GM23338 (cell line): Measurements from ENCODE around the gene SLC30A3. TPM values are rescaled to one million over a fixed set of nuclear protein-coding genes. Genes with fewer than 3 reads are reported as not detected.

Source experiments
- ATAC-seq: fragments of 200-7000 bp; cut with Tn5 transposase; 3 replicates; pipeline ENCODE4 v1.9.1; 2020
- DNase-seq: peaks from one replicate; pipeline ENCODE4 v3.0.0-alpha.2; 2015; ENCODE audit warnings: low spot score
- H2AFZ ChIP-seq: fragments of 200-600 bp; sonication (generic); 2 replicates; pipeline ENCODE4 v1.8.0; 2016; ENCODE audit warnings: antibody characterized with exemption, mild to moderate bottlenecking, moderate library complexity
- H3F3A ChIP-seq: fragments of 200-600 bp; sonication (generic); replicated peaks from 2 replicates; pipeline ENCODE4 v1.8.0; 2017; ENCODE audit warnings: antibody characterized with exemption, mixed run types, low read depth
- H3K27ac ChIP-seq: fragments of 200-600 bp; sonication (generic); 2 replicates; pipeline ENCODE4 v1.6.1; 2016; ENCODE audit warnings: low read depth
- H3K27me3 ChIP-seq: fragments of 200-600 bp; sonication (generic); 2 replicates; pipeline ENCODE4 v1.8.0; 2016; ENCODE audit warnings: mild to moderate bottlenecking, mixed run types, moderate library complexity; ENCODE audit not compliant: insufficient read depth
- H3K36me3 ChIP-seq: fragments of 200-600 bp; sonication (generic); 2 replicates; pipeline ENCODE4 v1.8.0; 2016; ENCODE audit warnings: mild to moderate bottlenecking; ENCODE audit not compliant: insufficient read depth
- H3K4me1 ChIP-seq: fragments of 200-600 bp; sonication (generic); 2 replicates; pipeline ENCODE4 v1.8.0; 2016; ENCODE audit warnings: mild to moderate bottlenecking, moderate library complexity; ENCODE audit not compliant: insufficient read depth
- H3K4me2 ChIP-seq: fragments of 200-600 bp; sonication (generic); 2 replicates; pipeline ENCODE4 v1.7.1; 2017; ENCODE audit warnings: mixed run types
- H3K4me3 ChIP-seq: fragments of 200-600 bp; sonication (generic); 2 replicates; pipeline ENCODE4 v1.6.1; 2016; ENCODE audit warnings: mixed run types
- H3K79me2 ChIP-seq: fragments of 200-600 bp; sonication (generic); replicated peaks from 2 replicates; pipeline ENCODE4 v1.8.0; 2017; ENCODE audit warnings: mild to moderate bottlenecking; ENCODE audit not compliant: insufficient read depth
- H3K9me2 ChIP-seq: fragments of 200-600 bp; sonication (generic); 2 replicates; pipeline ENCODE4 v1.8.0; 2017; ENCODE audit not compliant: insufficient read depth
- H4K20me1 ChIP-seq: fragments of 200-600 bp; sonication (generic); replicated peaks from 2 replicates; pipeline ENCODE4 v1.8.0; 2017; ENCODE audit warnings: mild to moderate bottlenecking; ENCODE audit not compliant: insufficient read depth
- H3K27ac Mint-ChIP-seq: 2 replicates; pipeline ENCODE4 v1.8.0; 2020; ENCODE audit warnings: inconsistent platforms, mild to moderate bottlenecking, moderate library complexity, mixed read lengths
- H3K27me3 Mint-ChIP-seq: 3 replicates; pipeline ENCODE4 v1.8.0; 2022; ENCODE audit warnings: low read depth, mild to moderate bottlenecking, moderate library complexity, mixed read lengths, inconsistent platforms; ENCODE audit not compliant: insufficient read depth, poor library complexity
- H3K36me3 Mint-ChIP-seq: 3 replicates; pipeline ENCODE4 v1.8.0; 2021; ENCODE audit warnings: low read depth, mild to moderate bottlenecking, inconsistent platforms, moderate library complexity, mixed read lengths
- H3K4me1 Mint-ChIP-seq: 3 replicates; pipeline ENCODE4 v1.8.0; 2020; ENCODE audit warnings: mild to moderate bottlenecking, inconsistent platforms, mixed read lengths
- H3K4me3 Mint-ChIP-seq: 3 replicates; pipeline ENCODE4 v1.8.0; 2021; ENCODE audit warnings: moderate library complexity, mild to moderate bottlenecking, inconsistent platforms, mixed read lengths
- H3K9me3 Mint-ChIP-seq: 3 replicates; pipeline ENCODE4 v1.8.0; 2020; ENCODE audit warnings: moderate library complexity, mild to moderate bottlenecking, inconsistent platforms, mixed read lengths
- CREB1 ChIP-seq: fragments of 250-450 bp; sonication (Bioruptor Pico); IDR thresholded peaks from 2 replicates; pipeline ENCODE4 v1.5.0; 2020; ENCODE audit warnings: low read depth, mild to moderate bottlenecking, moderate library complexity
- CTCF ChIP-seq, 2 experiments: fragments of 200-600 bp in 1 of 2; sonication (generic) in 1 of 2; conservative IDR thresholded peaks; 2 replicates each; pipeline versions ENCODE4 v1.5.1 to v1.6.1; 2016 to 2017; ENCODE audit warnings: antibody characterized with exemption in 2 of 2, low read depth in 2 of 2, mild to moderate bottlenecking in 2 of 2, moderate library complexity in 1 of 2
- NANOG ChIP-seq: IDR thresholded peaks from 2 replicates; pipeline ENCODE4 v1.6.1; 2016; ENCODE audit warnings: antibody characterized with exemption, borderline replicate concordance
- polyA plus RNA-seq: library from polyadenylated mRNA; unstranded; fragments of >200 nt; fragmentation: Nextera tagmentation; extraction: Ambion mirVana; gene quantifications from 2 replicates; pipeline ENCODE4 v1.2.1, GENCODE V29; 2016
- total RNA-seq: library from RNA; depleted of rRNA; stranded (reverse); fragments of >200 nt; shearing (Covaris generic); gene quantifications from 2 replicates; pipeline ENCODE4 v1.2.3, GENCODE V29; 2014
- TF ChIP-seq, protein P1 (sequence below): IDR thresholded peaks from 2 replicates; pipeline ENCODE4 v1.6.1; 2016; ENCODE audit warnings: antibody characterized with exemption
- TF ChIP-seq, protein P2 (sequence below): fragments of 250-450 bp; sonication (Bioruptor Pico); IDR thresholded peaks from 2 replicates; pipeline ENCODE4 v1.5.0; 2020; ENCODE audit warnings: mild to moderate bottlenecking, moderate library complexity

The SLC30A3 gene
- total and polyA plus RNA-seq, 2 experiments from 2014 or later: 4.1 to 8.3 TPM

- no peaks in the 10 kb centered on the region for H3K79me2 ChIP-seq
- no peak overlapping the region for H2AFZ ChIP-seq
- Mint-ChIP-seq H3K27me3 (peaks cover 22% of the 10 kb centered on the region), H3K36me3 (peaks cover 99% of the 10 kb centered on the region), H3K4me3 (no peak overlapping the region), H3K27ac (no peak overlapping the region), H3K4me1 (no peaks in the 10 kb centered on the region), H3K9me3 (no peaks in the 10 kb centered on the region)
- no peak overlapping the region for H3K4me2 ChIP-seq
- DNase-seq (no peak), ATAC-seq (no peak)
- H3K27me3 ChIP-seq: no peaks in the 10 kb centered on the region
- no peak overlapping the region for H3K27ac ChIP-seq
- no peaks in the 10 kb centered on the region for H3K4me1 ChIP-seq
- H3K4me3 ChIP-seq: no peak overlapping the region
- H3K9me2 ChIP-seq: no peaks in the 10 kb centered on the region
- peaks cover 86% of the 10 kb centered on the region for H3K36me3 ChIP-seq
- peaks cover under 1% of the 10 kb centered on the region; the same call in 1 of the 2 replicates for H4K20me1 ChIP-seq
- TF ChIP-seq NANOG (no peak), CREB1 (no peak)
- TF ChIP-seq, protein P1, sequence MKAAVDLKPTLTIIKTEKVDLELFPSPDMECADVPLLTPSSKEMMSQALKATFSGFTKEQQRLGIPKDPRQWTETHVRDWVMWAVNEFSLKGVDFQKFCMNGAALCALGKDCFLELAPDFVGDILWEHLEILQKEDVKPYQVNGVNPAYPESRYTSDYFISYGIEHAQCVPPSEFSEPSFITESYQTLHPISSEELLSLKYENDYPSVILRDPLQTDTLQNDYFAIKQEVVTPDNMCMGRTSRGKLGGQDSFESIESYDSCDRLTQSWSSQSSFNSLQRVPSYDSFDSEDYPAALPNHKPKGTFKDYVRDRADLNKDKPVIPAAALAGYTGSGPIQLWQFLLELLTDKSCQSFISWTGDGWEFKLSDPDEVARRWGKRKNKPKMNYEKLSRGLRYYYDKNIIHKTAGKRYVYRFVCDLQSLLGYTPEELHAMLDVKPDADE: no peak
- H3F3A ChIP-seq: no peaks in the 10 kb centered on the region
Observed at GRCh38 chr2:27236136-27236535, 26.7 kb downstream of the SLC30A3 start.

DNA sequence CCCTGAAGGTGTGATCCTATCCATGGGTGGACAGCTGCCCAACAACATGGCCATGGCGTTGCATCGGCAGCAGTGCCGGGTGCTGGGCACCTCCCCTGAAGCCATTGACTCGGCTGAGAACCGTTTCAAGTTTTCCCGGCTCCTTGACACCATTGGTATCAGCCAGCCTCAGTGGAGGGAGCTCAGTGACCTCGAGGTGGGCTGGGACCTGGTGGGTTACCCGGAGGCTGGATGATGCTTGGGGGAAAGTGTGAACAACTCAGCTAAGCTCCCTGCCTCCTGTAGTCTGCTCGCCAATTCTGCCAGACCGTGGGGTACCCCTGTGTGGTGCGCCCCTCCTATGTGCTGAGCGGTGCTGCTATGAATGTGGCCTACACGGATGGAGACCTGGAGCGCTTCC is 29.5 kb downstream of the SLC30A3 start:
- H3K4me2 ChIP-seq: no peak overlapping the region
- Mint-ChIP-seq H3K36me3 (peaks cover 97% of the 10 kb centered on the region), H3K27ac (no peak overlapping the region), H3K4me1 (no peaks in the 10 kb centered on the region), H3K9me3 (no peaks in the 10 kb centered on the region), H3K4me3 (no peak overlapping the region), H3K27me3 (peaks cover 14% of the 10 kb centered on the region)
- no peaks in the 10 kb centered on the region for H3K4me1 ChIP-seq
- TF ChIP-seq CTCF (conservative IDR thresholded peaks at IDR 0.05; ENCODE audit: low read depth in 2 of 2): no peak
- no peak overlapping the region for H3K4me3 ChIP-seq
- H3K27ac ChIP-seq: no peak overlapping the region
- no peak overlapping the region for H2AFZ ChIP-seq
- DNase-seq (no peak), ATAC-seq (no peak)
- H3K36me3 ChIP-seq: peaks cover 78% of the 10 kb centered on the region
- H3K9me2 ChIP-seq: no peaks in the 10 kb centered on the region
- H3K27me3 ChIP-seq: no peaks in the 10 kb centered on the region
- peaks cover 10% of the 10 kb centered on the region; the same call in 1 of the 2 replicates for H4K20me1 ChIP-seq
- 0 out of 2 replicates have a peak, but pooled peaks cover 3% of the 10 kb centered on the region for H3K79me2 ChIP-seq
- H3F3A ChIP-seq: no peaks in the 10 kb centered on the region

DNA sequence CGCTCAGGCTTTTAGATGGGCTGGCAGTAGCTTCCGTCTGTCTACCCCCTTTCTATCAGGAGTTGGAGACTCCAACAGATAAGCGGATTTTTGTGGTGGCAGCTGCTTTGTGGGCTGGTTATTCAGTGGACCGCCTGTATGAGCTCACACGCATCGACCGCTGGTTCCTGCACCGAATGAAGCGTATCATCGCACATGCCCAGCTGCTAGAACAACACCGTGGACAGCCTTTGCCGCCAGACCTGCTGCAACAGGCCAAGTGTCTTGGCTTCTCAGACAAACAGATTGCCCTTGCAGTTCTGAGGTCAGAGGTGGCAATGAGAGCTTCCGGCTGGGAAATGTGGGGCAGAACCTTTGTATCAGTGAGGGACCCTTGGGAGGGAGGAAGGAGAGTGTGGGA is 30.9 kb downstream of the SLC30A3 start:
- TF ChIP-seq NANOG: no peak
- TF ChIP-seq, protein P1: no peak
- TF ChIP-seq, protein P2, sequence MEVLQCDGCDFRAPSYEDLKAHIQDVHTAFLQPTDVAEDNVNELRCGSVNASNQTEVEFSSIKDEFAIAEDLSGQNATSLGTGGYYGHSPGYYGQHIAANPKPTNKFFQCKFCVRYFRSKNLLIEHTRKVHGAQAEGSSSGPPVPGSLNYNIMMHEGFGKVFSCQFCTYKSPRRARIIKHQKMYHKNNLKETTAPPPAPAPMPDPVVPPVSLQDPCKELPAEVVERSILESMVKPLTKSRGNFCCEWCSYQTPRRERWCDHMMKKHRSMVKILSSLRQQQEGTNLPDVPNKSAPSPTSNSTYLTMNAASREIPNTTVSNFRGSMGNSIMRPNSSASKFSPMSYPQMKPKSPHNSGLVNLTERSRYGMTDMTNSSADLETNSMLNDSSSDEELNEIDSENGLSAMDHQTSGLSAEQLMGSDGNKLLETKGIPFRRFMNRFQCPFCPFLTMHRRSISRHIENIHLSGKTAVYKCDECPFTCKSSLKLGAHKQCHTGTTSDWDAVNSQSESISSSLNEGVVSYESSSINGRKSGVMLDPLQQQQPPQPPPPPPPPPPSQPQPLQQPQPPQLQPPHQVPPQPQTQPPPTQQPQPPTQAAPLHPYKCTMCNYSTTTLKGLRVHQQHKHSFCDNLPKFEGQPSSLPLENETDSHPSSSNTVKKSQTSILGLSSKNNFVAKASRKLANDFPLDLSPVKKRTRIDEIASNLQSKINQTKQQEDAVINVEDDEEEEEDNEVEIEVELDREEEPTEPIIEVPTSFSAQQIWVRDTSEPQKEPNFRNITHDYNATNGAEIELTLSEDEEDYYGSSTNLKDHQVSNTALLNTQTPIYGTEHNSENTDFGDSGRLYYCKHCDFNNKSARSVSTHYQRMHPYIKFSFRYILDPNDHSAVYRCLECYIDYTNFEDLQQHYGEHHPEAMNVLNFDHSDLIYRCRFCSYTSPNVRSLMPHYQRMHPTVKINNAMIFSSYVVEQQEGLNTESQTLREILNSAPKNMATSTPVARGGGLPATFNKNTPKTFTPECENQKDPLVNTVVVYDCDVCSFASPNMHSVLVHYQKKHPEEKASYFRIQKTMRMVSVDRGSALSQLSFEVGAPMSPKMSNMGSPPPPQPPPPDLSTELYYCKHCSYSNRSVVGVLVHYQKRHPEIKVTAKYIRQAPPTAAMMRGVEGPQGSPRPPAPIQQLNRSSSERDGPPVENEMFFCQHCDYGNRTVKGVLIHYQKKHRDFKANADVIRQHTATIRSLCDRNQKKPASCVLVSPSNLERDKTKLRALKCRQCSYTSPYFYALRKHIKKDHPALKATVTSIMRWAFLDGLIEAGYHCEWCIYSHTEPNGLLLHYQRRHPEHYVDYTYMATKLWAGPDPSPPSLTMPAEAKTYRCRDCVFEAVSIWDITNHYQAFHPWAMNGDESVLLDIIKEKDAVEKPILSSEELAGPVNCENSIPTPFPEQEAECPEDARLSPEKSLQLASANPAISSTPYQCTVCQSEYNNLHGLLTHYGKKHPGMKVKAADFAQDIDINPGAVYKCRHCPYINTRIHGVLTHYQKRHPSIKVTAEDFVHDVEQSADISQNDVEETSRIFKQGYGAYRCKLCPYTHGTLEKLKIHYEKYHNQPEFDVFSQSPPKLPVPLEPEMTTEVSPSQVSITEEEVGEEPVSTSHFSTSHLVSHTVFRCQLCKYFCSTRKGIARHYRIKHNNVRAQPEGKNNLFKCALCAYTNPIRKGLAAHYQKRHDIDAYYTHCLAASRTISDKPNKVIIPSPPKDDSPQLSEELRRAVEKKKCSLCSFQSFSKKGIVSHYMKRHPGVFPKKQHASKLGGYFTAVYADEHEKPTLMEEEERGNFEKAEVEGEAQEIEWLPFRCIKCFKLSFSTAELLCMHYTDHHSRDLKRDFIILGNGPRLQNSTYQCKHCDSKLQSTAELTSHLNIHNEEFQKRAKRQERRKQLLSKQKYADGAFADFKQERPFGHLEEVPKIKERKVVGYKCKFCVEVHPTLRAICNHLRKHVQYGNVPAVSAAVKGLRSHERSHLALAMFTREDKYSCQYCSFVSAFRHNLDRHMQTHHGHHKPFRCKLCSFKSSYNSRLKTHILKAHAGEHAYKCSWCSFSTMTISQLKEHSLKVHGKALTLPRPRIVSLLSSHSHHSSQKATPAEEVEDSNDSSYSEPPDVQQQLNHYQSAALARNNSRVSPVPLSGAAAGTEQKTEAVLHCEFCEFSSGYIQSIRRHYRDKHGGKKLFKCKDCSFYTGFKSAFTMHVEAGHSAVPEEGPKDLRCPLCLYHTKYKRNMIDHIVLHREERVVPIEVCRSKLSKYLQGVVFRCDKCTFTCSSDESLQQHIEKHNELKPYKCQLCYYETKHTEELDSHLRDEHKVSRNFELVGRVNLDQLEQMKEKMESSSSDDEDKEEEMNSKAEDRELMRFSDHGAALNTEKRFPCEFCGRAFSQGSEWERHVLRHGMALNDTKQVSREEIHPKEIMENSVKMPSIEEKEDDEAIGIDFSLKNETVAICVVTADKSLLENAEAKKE (CRISPR knock-in tag): no peak
- Mint-ChIP-seq H3K27ac (no peak overlapping the region), H3K9me3 (no peaks in the 10 kb centered on the region), H3K27me3 (peaks cover 6% of the 10 kb centered on the region), H3K4me3 (no peak overlapping the region), H3K4me1 (no peaks in the 10 kb centered on the region), H3K36me3 (peaks cover 97% of the 10 kb centered on the region)
- Histone ChIP-seq H3K4me2 (no peak overlapping the region), H3K4me3 (no peak overlapping the region), H3K36me3 (peaks cover 78% of the 10 kb centered on the region), H3K4me1 (no peaks in the 10 kb centered on the region), H4K20me1 (peaks cover 10% of the 10 kb centered on the region; the same call in 1 of the 2 replicates), H3K27ac (no peak overlapping the region), H3K79me2 (0 out of 2 replicates have a peak, but pooled peaks cover 3% of the 10 kb centered on the region), H3F3A (no peaks in the 10 kb centered on the region), H3K9me2 (no peaks in the 10 kb centered on the region), H2AFZ (no peak overlapping the region), H3K27me3 (no peaks in the 10 kb centered on the region)
- ATAC-seq (no peak), DNase-seq (no peak)
